DMS153 treated with DMSO at 0.1 percent for 48 hours (cell line): ENCODE results near the gene DHPS.
"Not testable (repeated sequence)": the region's sequence is repeated elsewhere in the genome, so short reads cannot be mapped to it uniquely, and the experiment has no call there.

ENCODE experiments used
- DNase-seq: peaks from one replicate; lab custom pipeline; 2025; ENCODE audit not compliant: unreplicated experiment; lab: John Stamatoyannopoulos, UW

The DHPS gene

DNA sequence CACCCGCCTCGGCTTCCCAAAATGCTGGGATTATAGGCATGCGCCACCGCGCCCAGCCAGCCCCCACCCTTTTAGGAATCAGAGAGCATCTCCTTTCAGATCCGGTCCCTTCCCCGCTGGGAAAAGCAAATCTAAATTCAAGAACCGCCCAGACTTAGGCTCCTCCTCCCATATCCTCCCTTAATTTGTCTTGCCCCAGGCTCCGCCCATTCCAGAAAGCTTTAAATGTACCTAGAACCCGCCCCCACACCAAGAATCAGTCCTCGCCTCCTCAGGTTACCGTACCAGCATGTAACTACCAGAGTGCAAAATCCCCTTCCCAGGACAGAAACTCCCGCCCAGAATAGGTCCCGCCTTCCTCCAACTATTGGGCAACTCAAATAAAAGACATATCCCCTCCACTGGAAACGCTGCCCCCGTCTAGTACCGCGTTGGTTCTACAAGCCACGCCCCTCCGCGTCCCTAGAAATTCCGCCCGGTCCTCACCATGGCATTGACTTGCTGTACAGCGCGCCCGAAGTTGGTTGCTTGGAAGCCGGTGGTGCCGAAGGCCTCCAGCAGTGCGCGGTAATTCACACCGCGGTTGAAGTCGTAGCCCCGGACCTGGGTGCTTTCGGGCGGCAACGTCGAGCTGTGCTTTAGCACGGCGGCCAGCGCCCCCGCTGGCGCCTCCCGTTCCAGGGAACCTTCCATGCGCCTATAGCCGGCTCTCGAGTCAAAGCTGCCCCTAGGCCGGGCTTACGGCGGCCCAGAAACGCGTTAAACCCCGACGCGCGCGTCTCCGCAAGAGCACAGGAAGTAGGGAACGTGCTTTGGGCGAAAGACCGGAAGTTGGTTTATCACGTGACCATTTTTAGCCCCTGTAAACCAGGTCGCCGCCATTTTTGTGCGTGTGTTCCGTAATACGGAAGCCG is at the start of gene DHPS:
TSS of gene DHPS (minus strand) at position 807 of the 914 bp plus-strand sequence. CDS start at position 693, 114 bp downstream.
- peak; percentile 98 for DNase-seq

DNA sequence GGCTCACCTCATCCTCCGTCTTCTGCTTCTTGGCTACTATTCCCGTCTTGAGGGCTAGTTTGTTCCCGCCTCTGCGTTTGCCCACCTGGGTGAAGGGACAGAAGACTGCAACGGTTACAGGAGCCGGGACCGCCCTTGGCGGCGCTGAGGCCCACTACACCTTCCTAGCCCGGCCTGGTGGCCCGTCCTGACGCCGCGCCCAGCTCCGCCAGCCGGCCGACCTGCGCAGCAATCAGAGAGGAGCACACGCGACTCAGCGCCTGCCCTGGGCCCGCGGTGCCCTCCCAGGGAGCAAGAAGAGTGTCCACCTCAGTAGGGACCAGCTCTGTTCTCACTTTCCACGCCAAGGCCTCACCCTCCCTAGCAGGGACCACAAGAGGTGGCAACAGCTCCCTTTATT is 49.7 kb upstream of the DHPS start:
- DNase-seq, result no peak

DNA sequence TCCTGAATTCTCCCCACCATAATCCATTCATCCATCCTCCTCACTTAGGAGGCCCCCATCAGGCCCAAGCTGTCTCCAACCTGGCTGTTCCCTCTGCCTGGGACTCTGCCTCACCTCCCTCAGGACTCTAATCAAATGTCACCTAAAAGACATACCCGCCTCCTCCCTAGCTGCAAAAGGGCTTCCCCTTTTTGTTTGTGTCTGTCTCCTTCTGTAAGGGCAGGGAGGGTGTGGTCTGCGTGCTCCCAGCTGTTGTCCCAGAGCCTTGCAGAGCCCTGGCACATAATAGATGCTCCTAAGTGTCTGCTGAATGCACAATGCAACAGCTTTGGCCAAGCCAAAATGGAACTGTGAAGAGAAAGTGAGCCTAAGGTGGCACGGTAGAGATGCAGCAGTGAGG is 48.4 kb upstream of the DHPS start:
- no peak for DNase-seq

DNA sequence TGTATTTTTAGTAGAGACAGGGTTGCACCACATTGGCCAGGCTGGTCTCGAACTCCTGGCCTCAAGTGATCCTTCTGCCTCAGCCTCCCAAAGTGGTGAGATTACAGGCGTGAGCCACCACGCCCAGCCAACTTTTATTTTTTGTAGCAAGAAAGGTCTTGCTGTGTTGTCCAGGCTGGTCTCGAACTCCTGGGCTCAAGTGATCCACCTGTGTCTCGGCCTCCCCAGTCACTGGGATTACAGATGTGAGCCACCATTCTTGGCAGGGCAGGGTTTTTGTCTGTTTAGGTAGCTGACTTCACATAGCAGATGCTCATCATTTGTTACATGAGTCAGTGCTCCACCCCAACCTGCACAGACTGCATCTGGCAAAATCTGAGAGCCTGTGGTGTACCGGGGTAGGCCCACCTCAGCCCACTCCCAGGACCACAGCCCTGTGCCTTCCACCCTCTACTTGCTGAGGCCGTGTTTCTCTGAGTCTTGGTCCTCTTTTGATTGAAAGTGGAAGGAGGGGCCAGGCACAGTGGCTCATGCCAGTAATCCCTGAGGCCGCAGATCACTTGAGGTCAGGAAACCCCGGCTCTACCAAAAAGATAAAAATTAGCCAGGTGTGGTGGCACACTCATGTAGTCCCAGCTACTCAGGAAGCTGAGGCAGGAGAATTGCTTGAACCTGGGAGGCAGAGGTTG is 46.2 kb upstream of the DHPS start:
- DNase-seq, result no peak

DNA sequence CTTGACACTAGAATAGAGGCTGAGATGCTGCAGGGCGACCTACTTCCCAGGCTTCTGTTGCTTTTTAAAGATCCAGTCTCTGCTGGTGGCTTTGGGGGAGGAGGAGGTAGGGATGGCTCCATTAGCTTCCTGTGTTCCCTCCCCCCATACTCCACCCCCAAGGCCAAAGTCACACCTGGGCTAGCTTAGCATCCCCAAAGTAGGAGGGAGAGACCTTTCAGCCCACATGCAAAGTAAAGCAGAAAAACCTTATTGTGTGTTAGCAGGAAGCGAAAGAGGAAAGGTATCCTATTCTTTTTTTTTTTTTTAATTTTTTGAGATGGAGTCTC is 45.3 kb upstream of the DHPS start:
- DNase-seq, result no peak

DNA sequence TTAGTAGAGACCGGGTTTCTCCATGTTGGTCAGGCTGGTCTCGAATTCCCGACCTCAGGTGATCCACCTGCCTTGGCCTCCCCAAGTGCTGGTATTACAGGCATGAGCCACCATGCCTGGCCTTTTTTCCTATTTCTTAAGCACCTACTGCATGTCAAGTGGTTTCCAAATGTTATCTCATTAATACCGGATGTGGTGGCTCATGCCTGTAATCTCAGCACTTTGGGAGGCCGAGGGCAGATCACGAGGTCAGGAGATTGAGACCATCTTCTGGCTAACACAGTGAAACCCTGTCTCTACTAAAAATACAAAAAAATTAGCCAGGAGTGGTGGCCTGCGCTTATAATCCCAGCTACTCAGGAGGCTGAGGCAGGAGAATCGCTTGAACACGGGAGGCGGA is 43.9 kb upstream of the DHPS start:
- not testable (repeated sequence) for DNase-seq

DNA sequence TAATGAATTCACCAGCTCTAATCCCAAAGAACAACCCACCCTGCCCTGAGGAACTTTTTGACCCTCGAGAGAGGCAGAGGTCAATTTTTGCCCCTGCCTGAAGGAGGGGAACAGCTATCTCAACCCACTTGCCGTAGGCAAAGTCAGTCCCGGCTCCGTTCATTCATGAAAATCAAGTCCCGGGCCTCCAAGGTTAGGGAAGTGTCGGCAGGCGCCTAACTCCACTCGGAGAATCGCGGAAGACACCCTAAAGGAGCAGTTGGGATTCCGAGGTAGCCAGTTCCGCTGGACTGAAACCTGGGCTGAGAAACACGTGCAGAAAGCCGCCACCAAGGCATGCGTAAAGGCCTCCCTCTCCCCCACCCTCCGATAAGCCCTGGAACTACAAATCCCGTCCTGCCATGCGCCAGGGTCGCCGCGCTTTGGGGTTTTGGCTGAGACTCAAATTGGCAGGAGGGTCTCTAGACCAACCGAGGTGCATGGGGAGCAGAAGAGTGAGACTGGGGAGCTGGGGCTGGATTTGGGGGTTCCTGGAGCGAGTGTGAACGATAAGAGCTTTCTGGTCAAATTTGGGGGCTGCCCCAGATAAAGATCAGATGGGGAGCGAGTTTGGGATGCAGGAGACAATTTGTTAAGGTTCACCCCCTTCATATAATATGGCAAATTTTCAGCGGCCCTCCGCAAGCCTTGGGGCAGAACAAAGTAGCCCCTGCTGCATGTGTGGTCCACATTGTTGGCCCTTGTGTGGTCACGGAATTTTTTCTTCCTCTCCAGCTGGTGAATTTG is 42.2 kb upstream of the DHPS start, which contains the start of gene TNPO2:
TSS of gene TNPO2 (minus strand) at position 292 of the 786 bp plus-strand sequence. CDS start 2,955 bp downstream, outside the sequence.
- DNase-seq, result peak; percentile 51

DNA sequence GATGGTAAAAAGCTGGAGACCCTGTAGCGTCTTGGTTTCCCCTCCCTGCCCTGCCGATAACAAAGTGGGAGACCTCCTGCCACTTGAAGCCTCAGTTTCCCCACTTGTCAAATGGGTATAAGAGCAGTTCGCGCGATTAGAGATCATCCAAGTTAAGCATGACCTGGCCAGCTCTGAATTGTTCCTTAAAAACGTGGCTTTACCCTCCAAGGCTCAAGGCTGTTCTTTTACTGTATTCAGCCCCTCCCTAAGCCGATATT is 41.6 kb upstream of the DHPS start:
- no peak for DNase-seq

DNA sequence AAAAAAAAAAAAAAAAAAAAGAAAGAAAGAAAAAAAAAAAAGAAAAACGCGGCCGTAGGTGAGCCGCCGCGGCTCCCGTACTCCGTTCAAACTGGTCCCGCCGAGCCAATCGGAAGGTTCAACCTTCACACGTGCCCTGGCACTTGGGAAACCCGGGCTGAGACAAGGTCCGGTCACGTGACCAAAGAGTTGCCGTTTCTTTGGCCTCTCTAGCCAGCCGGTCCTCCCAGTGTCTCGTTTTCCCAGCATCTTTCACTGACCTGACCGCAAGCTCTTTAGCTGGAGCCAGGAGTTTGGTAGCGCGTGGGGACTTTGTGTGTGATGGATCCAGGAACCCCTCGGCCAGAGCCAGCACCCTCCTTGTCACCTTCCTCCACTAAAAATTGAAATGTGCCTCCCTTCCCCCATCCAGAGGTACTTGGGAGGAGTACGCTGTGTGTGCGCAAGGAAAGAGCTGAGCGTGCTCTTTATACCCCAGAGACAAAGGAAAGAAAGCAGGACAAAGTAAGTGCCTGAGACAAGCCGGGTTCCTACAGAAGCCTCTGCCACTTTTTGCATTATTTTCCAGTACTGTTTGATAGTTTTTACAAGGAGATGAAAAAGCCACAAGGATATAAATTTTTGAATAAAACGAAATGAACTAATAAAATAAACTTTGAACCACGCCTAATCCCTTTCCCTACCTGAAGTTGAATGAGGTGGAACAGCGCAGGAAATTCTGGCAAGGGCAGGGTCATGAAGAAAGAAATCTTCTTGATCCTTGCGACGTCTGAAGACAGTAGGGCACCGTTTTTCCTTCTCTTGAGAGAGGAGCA is 41.1 kb upstream of the DHPS start:
- DNase-seq, result peak; percentile 92

DNA sequence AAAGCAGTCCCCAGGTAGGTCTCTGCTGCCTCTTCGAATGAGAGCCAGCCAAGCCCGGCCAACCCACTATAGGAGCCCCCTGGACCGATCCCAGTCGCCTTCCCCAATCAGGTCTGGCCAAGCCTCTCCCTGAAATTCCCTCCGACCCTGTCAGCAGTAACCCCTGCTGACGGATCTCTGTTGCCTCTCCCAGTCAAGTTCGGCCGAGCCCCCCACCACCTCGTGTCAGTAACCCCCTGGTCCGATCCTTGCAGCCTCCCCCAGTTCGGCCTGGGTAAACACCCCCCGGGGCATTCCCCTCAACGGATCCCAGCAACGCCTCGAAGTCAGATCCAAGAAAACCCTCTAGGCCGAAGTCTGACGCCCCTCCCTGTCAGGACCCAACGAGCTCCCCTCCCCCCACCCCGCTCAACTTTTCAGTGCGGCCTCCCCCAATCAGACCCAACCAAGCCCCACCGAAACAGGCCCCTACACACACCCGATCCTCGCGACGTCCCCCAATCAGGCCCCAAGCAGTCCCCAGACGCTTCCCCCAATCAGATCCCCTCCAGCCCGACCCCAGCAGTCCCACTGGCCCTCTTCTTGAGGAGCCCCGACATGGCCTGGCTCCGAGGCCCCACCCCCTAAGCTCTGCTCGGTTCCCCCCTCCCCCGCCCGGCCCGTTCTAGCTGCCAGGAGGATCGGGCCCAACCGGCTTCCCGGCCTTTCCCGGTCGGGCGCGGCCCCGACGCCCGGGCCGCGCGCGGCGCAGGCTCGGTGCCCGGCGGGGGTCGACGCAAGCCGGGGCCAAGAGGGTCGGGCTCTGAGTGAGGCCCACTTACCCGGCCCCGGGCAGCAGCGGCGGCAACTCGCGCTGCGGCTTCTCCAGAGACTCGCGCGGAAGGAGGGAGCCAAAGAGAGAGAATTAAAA is 40.2 kb upstream of the DHPS start:
- no peak for DNase-seq

DNA sequence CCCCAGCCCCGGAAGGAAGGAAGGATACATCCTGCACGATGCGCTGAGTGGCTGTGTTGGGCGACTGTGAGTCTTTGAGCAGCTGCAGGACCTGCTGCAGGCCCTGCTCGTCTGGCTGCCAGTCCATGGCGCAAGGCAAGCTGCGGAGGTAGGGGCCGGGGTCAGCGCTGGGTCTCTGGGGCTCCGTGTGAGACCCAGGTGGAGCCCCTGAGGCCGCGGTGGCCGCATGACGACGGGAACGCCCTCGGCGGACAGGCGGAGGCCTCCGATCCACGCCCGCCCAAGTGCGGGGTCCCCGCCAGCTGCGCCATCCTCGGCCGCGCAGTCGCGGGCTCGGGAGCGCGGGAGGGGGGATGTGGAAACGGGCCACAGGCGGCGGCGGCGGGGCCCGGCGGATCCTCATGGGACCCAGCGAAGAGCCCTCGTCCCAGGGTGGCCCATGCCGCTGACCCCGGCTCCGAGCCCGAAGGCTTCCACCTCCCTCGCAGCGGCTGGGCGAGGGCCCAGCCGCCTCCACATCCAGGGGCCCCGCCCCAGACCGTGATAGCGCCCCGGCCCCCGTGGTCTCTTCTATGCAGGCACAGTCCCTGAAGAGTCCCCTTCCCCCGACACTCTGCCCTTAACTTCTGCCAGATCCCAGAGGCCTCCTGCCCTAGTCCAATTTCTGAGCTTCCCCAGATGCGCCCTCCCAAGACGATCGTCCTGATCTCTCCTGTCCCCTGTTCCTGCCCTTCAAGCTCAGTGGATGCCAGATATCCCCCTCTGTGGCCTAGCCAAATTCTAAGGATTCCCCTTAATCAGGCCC is 39.4 kb upstream of the DHPS start:
- DNase-seq, result no peak

DNA sequence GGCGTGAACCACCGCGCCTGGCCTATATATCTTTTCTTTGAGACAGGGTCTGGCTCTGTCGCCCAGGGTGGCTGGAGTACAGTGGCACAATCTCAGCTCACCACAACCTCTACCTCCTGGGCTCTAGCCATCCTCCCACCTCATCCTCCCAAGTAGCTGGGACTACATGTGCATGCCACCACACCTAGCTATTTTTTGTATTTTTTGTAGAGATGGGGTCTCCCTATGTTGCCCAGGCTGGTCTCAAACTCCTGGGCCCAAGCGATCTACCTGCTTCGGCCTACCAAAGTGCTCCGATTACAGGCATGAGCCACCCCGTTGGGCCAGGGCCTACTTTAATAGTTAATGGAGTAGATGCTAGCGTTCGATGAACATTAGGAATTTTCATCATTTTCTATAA is 38.6 kb upstream of the DHPS start:
- DNase-seq, result no peak

DNA sequence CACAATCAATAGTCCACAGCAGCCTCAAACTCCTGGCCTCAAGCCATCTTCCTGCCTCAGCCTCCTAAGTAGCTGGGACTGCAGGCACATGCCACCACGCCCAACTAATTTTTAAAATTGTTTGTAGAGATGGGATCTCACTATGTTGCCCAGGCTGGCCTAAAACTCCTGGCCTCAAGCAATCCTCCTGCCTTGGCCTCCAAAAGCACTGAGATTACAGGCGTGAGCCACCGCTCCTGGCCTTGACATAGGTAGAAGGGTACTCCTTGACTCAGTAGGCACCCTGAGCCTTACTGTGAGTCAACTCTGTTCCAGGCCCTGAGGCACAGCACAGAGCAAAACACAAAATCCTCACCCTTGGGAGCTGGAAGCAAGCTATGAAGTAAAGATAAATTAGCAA is 34.2 kb upstream of the DHPS start:
- DNase-seq, result no peak

DNA sequence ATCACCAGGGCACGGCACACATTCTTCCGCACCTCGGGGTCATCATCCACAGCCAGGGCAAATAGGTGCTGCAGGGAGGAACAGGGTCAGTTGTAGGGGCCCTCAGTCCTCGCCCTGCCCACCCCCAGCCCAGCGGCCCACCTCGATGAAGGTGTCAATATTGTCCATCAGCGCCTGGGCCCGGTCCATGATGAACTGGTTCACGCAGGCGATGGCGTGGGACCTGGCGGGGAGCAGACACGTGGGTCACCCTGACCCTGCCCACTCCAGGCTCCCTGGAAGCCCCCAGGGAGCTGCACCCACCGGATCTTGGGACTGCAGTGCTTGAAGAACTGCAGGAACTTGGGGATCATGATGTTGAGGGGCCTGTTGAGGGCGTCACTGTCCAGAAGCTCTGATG is 33.4 kb upstream of the DHPS start:
- no peak for DNase-seq

DNA sequence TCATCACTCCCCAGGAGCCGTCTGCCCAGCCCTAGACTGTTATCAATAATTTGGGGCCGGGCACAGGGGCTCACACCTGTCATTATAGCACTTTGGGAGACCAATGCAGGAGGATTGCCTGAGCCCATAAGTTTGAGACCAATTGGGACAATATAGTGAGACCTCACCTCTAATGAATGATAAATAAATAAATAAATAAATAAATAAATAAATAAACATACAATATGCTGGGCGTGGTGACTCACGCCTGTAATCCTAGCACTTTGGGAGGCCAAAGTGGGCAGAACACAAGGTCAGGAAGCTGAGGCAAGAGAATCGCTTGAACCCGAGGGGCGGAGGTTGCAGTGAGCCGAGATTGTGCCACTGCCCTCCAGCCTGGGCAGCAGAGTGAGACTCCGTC is 31.6 kb upstream of the DHPS start:
- DNase-seq, result not testable (repeated sequence)

DNA sequence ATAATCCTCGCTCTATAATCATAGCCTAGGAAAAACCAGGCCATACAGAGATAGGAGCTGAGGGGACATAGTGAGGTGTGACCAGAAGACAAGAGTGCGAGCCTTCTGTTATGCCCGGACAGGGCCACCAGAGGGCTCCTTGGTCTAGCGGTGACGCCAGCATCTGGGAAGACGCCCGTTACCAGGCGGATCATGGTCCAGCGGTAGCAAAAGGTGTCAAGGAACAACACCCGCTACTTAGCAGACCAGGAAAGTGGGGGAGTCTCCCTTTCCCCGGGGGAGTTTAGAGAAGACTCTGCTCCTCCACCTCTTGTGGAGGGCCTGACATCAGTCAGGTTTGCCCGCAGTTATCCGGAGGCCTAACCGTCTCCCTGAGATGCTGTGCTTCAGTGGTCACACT is 30.4 kb upstream of the DHPS start:
- not testable (repeated sequence) for DNase-seq

DNA sequence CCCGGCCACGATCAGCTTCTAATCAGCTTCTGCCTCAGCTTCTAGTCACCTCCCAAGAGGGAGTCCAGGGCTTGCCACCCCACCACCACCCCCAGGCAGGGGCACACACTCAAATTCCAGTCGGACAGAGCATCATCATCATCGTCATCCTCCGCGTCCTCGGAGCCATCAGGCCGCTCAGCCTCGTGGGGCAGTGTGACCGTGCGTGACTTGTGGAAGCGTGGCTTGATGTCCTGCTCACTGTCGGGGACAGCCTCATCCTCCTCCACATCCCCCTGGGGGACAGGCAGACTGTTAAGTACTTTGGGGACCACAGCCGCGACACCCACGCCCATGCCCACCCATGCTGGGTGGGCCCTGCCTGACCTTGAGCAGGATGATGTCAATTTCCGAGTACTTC is 29.5 kb upstream of the DHPS start:
- DNase-seq, result no peak

DNA sequence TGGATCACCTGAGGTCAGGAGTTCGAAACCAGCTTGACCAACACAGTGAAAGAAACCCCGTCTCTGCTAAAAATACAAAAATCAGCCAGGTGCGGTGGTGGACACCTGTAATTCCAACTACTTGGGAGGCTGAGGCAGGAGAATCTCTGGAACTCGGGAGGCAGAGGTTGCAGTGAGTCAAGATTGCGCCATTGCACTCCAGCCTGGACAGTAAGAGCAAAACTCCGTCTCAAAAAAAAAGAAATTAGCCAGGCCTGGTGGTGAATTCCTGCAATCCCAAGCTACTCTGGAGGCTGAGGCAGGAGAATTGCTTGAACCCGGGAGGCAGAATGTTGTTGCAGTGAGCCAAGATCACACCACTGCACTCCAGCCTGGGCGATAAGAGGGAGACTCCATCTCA is 27.0 kb upstream of the DHPS start:
- no peak for DNase-seq

DNA sequence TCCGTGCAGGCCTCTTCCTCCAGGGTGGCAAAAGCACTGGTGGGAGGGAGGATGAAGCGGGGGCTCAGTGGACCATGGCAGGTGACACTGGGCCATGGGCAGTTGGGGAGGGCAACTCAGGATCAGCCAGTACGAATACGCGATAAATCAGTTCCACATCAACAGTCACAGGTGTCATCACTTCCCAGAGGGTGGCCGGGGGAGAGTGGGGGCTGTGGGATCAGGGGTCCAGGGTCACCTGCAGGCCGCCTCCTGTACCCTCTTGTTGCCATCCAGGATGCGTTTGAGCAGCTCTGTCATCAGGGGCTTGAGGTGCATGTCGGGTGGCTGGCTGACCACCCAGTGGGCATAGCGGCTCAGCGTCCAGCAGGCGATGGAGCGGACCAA is 24.6 kb upstream of the DHPS start:
- no peak for DNase-seq
